K562 (cell line): ENCODE measurements around the gene DVL3. TPM values are rescaled to one million over a fixed set of nuclear protein-coding genes. Genes with fewer than 3 reads are reported as not detected.

Experiments used
- ATAC-seq: fragments of 200-7000 bp; cut with Tn5 transposase; 3 replicates; pipeline ENCODE4 v1.9.1; 2020; ENCODE audit warnings: moderate library complexity
- BruUV-seq: library from RNA; stranded (reverse); fragments of 400-500 nt; replicated peaks from 2 replicates; lab custom pipeline; 2021; lab: Mats Ljungman, UMichigan
- CTCF ChIA-PET: fragments of 300-600 bp; formaldehyde crosslinking; extraction: SDS; loops from one replicate; lab custom pipeline; 2021; ENCODE audit warnings: low intra/inter-chr PET ratio; lab: Yijun Ruan, JAX
- POLR2A ChIA-PET: fragments of 300-600, 350-650 bp; sonication (Branson Sonifier 250); formaldehyde crosslinking; extraction: SDS; loops from one replicate; lab custom pipeline; 2021; ENCODE audit warnings: antibody characterized with exemption, inconsistent platforms; lab: Yijun Ruan, JAX
- DNase-seq, 4 experiments: peaks; one replicate each; pipeline versions ENCODE4 v3.0.0 to v3.0.0-alpha.2; 2011 to 2018; ENCODE audit warnings: low spot score in 3 of 4, mixed read lengths in 3 of 4; ENCODE audit errors: extremely low read depth in 1 of 4
- FAIRE-seq: peaks from 2 replicates; lab custom pipeline; 2011; peaks lifted over from hg19 to GRCh38; lab: Jason Lieb, UNC
- H2AFZ ChIP-seq: 2 replicates; pipeline ENCODE4 v1.6.0; 2011; ENCODE audit warnings: low read depth, low read length, control low read depth, inconsistent platforms
- H3K27ac ChIP-seq: fragments of 200-600 bp; 3 replicates; pipeline ENCODE4 v1.8.0; 2011; ENCODE audit warnings: low read depth, mild to moderate bottlenecking, control low read depth, inconsistent platforms, low read length, moderate library complexity, mixed read lengths; ENCODE audit errors: extremely low read depth
- H3K27me3 ChIP-seq, 2 experiments: fragments of 300-600 bp in 1 of 2; 2 replicates in 1 of 2; 3 replicates in 1 of 2; pipeline versions ENCODE4 v1.6.0 to v1.8.0; 2011; ENCODE audit warnings: inconsistent platforms in 2 of 2, low read length in 2 of 2, mild to moderate bottlenecking in 1 of 2, mixed read lengths in 1 of 2, moderate library complexity in 1 of 2; ENCODE audit not compliant: control insufficient read depth in 2 of 2, insufficient read depth in 2 of 2
- H3K36me3 ChIP-seq: fragments of 300-600 bp; 3 replicates; pipeline ENCODE4 v1.8.0; 2011; ENCODE audit warnings: mild to moderate bottlenecking, low read length, inconsistent platforms; ENCODE audit not compliant: control insufficient read depth, insufficient read depth
- H3K4me1 ChIP-seq, 2 experiments: fragments of 200-600 bp in 1 of 2; replicated peaks in 1 of 2; 2 replicates in 1 of 2; 3 replicates in 1 of 2; pipeline versions ENCODE4 v1.5.1 to v1.8.0; 2011; ENCODE audit warnings: inconsistent platforms in 2 of 2, low read length in 2 of 2, mild to moderate bottlenecking in 1 of 2, mixed read lengths in 1 of 2, moderate library complexity in 1 of 2; ENCODE audit not compliant: control insufficient read depth in 2 of 2, insufficient read depth in 2 of 2
- H3K4me2 ChIP-seq: 2 replicates; pipeline ENCODE4 v1.6.1; 2011; ENCODE audit warnings: low read length, control low read depth, inconsistent platforms, mixed read lengths; ENCODE audit not compliant: insufficient read depth
- H3K4me3 ChIP-seq: fragments of 200-600 bp; sonication (generic), shearing (Covaris generic); 2 replicates; pipeline ENCODE4 v1.5.1; 2016; ENCODE audit warnings: control low read depth, inconsistent platforms
- H3K79me2 ChIP-seq: fragments of 200-600 bp; 3 replicates; pipeline ENCODE4 v1.8.0; 2011; ENCODE audit warnings: low read length, inconsistent platforms; ENCODE audit not compliant: control insufficient read depth, insufficient read depth
- H3K9ac ChIP-seq, 2 experiments: 2 replicates each; pipeline versions ENCODE4 v1.6.0 to v1.6.1; 2011; ENCODE audit warnings: low read depth in 2 of 2, low read length in 2 of 2, control low read depth in 1 of 2, inconsistent platforms in 1 of 2, mild to moderate bottlenecking in 1 of 2, mixed read lengths in 1 of 2; ENCODE audit not compliant: insufficient read depth in 1 of 2
- H3K9me1 ChIP-seq: one replicate; pipeline ENCODE4 v1.6.0; 2011; ENCODE audit warnings: inconsistent platforms, mild to moderate bottlenecking, low read length, moderate library complexity; ENCODE audit not compliant: control insufficient read depth, insufficient read depth
- H3K9me3 ChIP-seq: replicated peaks from 2 replicates; pipeline ENCODE4 v1.5.1; 2011; ENCODE audit warnings: low read depth, low read length, inconsistent platforms; ENCODE audit not compliant: control insufficient read depth, insufficient read depth
- H4K20me1 ChIP-seq: replicated peaks from 2 replicates; pipeline ENCODE4 v1.6.1; 2011; ENCODE audit warnings: low read length, inconsistent platforms, mixed read lengths; ENCODE audit not compliant: control insufficient read depth, insufficient read depth
- CBFA2T3 ChIP-seq: fragments of 450-650 bp; IDR thresholded peaks from 2 replicates; pipeline ENCODE4 v1.6.1; 2017
- E2F6 ChIP-seq, 2 experiments: IDR thresholded peaks; 2 replicates each; pipeline ENCODE4 v1.6.1; 2011; ENCODE audit warnings: borderline replicate concordance in 1 of 2, control low read depth in 1 of 2, low read depth in 1 of 2, low read length in 1 of 2, mild to moderate bottlenecking in 1 of 2, mixed read lengths in 1 of 2, moderate library complexity in 1 of 2; ENCODE audit not compliant: insufficient read depth in 1 of 2, insufficient read length in 1 of 2, poor library complexity in 1 of 2, severe bottlenecking in 1 of 2; ENCODE audit errors: extremely low read depth in 1 of 2
- MYNN ChIP-seq, 2 experiments: sonication (generic); formaldehyde crosslinking in 1 of 2; IDR thresholded peaks; 2 replicates each; pipeline versions ENCODE4 v1.5.0 to v1.6.1; 2016 to 2020; ENCODE audit warnings: antibody characterized with exemption in 1 of 2, missing genetic modification reagents in 1 of 2
- NFYB ChIP-seq: IDR thresholded peaks from 2 replicates; pipeline ENCODE4 v1.6.1; 2011; ENCODE audit warnings: mild to moderate bottlenecking, moderate library complexity; ENCODE audit not compliant: insufficient read length; ENCODE audit errors: extremely low read depth
- RBM39 ChIP-seq: fragments of 200-400 bp; formaldehyde crosslinking; optimal IDR thresholded peaks from 2 replicates; pipeline ENCODE3; 2018; ENCODE audit warnings: low read depth, low read length
- SMAD2 ChIP-seq: fragments of 150-350 bp; IDR thresholded peaks from 2 replicates; pipeline ENCODE4 v1.6.1; 2014; ENCODE audit warnings: low read depth, mild to moderate bottlenecking, low read length
- SMAD3 ChIP-seq: fragments of 450-650 bp; formaldehyde crosslinking; conservative IDR thresholded peaks from 2 replicates; pipeline ENCODE4 v1.4.0; 2020; ENCODE audit warnings: mild to moderate bottlenecking
- SNRNP70 ChIP-seq: fragments of 200-400 bp; formaldehyde crosslinking; optimal IDR thresholded peaks from 2 replicates; pipeline ENCODE3; 2017; ENCODE audit warnings: low read depth, low read length
- ZBTB34 ChIP-seq: fragments of 250-450 bp; sonication (Bioruptor Pico); IDR thresholded peaks from 2 replicates; pipeline ENCODE4 v1.8.0; 2021; ENCODE audit warnings: mild to moderate bottlenecking, moderate library complexity
- ZNF197 ChIP-seq: fragments of 200-800 bp; sonication (Bioruptor generic); IDR thresholded peaks from 2 replicates; pipeline ENCODE4 v1.6.1; 2016; ENCODE audit warnings: low read depth, missing genetic modification characterization, missing compliant biosample characterization
- ZNF408 ChIP-seq: fragments of 250-450 bp; sonication (Bioruptor Pico); IDR thresholded peaks from 2 replicates; pipeline ENCODE4 v1.4.0; 2020; ENCODE audit warnings: low read depth, mild to moderate bottlenecking, moderate library complexity
- ZNF668 ChIP-seq: fragments of 250-450 bp; sonication (Bioruptor Pico); IDR thresholded peaks from 2 replicates; pipeline ENCODE4 v1.8.0; 2022; ENCODE audit warnings: mild to moderate bottlenecking, inconsistent platforms
- WGBS: fragments of 100-300 bp; shearing (Covaris generic); methylation state at CpG from one replicate; pipeline ENCODE4 v1.1.6; 2016; ENCODE audit warnings: low coverage, mixed read lengths; ENCODE audit not compliant: insufficient coverage; ENCODE audit errors: missing lambda C conversion rate; 5-methylcytosine and 5-hydroxymethylcytosine counted together
- in situ Hi-C: fragments of 300-500 bp; cut with MboI; formaldehyde crosslinking; loops from 4 replicates; pipeline ENCODE4 v1.15.0; 2018; ENCODE audit warnings: inconsistent platforms, mixed read lengths
- intact Hi-C: fragments of 100-400 bp; cut with micrococcal nuclease; formaldehyde crosslinking; loops from 2 replicates; pipeline ENCODE4 v1.14.2; 2022
- polyA plus RNA-seq, 8 experiments: library from polyadenylated mRNA; depleted of rRNA in 4 of 8; stranded (reverse) in 5 of 8; unstranded in 3 of 8; fragments of >200 nt; fragmentation: Nextera tagmentation in 2 of 8; fragmentation: Illumina TruSeq in 1 of 8; extraction: Ambion mirVana in 2 of 8; extraction: Trizol in 1 of 8; gene quantifications; 2 replicates each; pipeline versions ENCODE4 v1.2.1 to v1.2.3, GENCODE V29; 2011 to 2014; ENCODE audit warnings: inconsistent platforms in 1 of 8, missing spikeins in 1 of 8
- total RNA-seq, 7 experiments: library from RNA; depleted of rRNA in 6 of 7; stranded (reverse); fragments of >200 nt in 6 of 7; fragmentation: Illumina TruSeq in 2 of 7; extraction: Trizol in 2 of 7; gene quantifications; 2 replicates each; pipeline versions ENCODE4 v1.2.1 to v1.2.3, GENCODE V29; 2011 to 2021; ENCODE audit warnings: low replicate concordance in 1 of 7

Gene DVL3
- total and polyA plus RNA-seq, 9 of the 15 experiments (the other 6 are each of a cell fraction or from before 2014, with no cell fraction given): 3.1 to 57.9 (median 20.1) TPM

GRCh38 chr3:184222521-184222920 lies 67.3 kb downstream of the DVL3 start:
- POLR2A ChIA-PET: interaction anchor here (0.6 to 0.7 kb wide), 2 partner anchors 98 to 449 kb away, joined by 3 read pairs; no protein-coding TSS in a partner anchor
- Histone ChIP-seq H3K9ac (no peak overlapping the region), H3K9me1 (no peaks in the 10 kb centered on the region), H3K9me3 (no peaks in the 10 kb centered on the region), H4K20me1 (peaks cover 1% of the 10 kb centered on the region; the same call in 1 of the 2 replicates), H3K4me1 (no peaks in the 10 kb centered on the region), H3K79me2 (no peaks in the 10 kb centered on the region), H3K4me2 (no peak overlapping the region), H3K27ac (no peak overlapping the region), H3K27me3 (peaks cover 18 to 44% of the 10 kb centered on the region in 2 experiments; a peak in 4 of 5 replicates), H3K4me3 (no peak overlapping the region), H3K36me3 (no peaks in the 10 kb centered on the region), H2AFZ (no peak overlapping the region)
- intact Hi-C loops (no loop called here), in situ Hi-C loops (no loop called here)
- WGBS: 2% methylated on average over 3 of the region's 3 CpGs
- TF ChIP-seq ZNF197 (no peak), SMAD3 (no peak), MYNN (IDR thresholded peaks at IDR 0.05) (no peak), MYNN (CRISPR knock-in tag; IDR thresholded peaks at IDR 0.05) (no peak), CBFA2T3 (no peak), ZNF408 (no peak), ZNF668 (CRISPR knock-in tag) (no peak), SNRNP70 (no peak), RBM39 (no peak), E2F6 (IDR thresholded peaks at IDR 0.05; ENCODE audit: borderline replicate concordance in 1 of 2, extremely low read depth in 1 of 2, insufficient read depth in 1 of 2, insufficient read length in 1 of 2, low read depth in 1 of 2, low read length in 1 of 2, poor library complexity in 1 of 2, severe bottlenecking in 1 of 2) (no peak), NFYB (no peak), SMAD2 (no peak), ZBTB34 (CRISPR knock-in tag) (no peak)
- ATAC-seq (no peak), FAIRE-seq (no peak), DNase-seq (no peak)
- CTCF ChIA-PET: no interaction called here
- BruUV-seq: no TSS peak

Other genes with a start within 250 kb of the DVL3 start
Only the 7 nearest of the 19 such genes appear.
- not detected in 2 replicates for gene HTR3E, start 58.3 kb upstream of the DVL3 start, total RNA-seq (2014; rRNA removed)
- not detected in 2 replicates for gene HTR3E, start 58.3 kb upstream of the DVL3 start, total RNA-seq (2014; rRNA removed; fragmentation: Illumina TruSeq; extraction: Trizol)
- gene HTR3E, start 58.3 kb upstream of the DVL3 start, total RNA-seq (2015; rRNA removed; fragmentation: Illumina TruSeq; extraction: Trizol): not detected in 2 replicates
- not detected in 2 replicates for gene HTR3E, start 58.3 kb upstream of the DVL3 start, total RNA-seq (2021)
- not detected in 2 replicates for gene HTR3E, start 58.3 kb upstream of the DVL3 start, polyA plus RNA-seq (2011; rRNA removed)
- gene HTR3E, start 58.3 kb upstream of the DVL3 start, polyA plus RNA-seq (2014; fragmentation: Illumina TruSeq; extraction: Trizol): not detected in 2 replicates
- gene HTR3E, start 58.3 kb upstream of the DVL3 start, polyA plus RNA-seq (2014; fragmentation: Nextera tagmentation; extraction: Ambion mirVana): not detected
- not detected in 2 replicates for gene HTR3E, start 58.3 kb upstream of the DVL3 start, polyA plus RNA-seq (2014; rRNA removed)
- 66.4 and 91.1 TPM in 2 replicates for gene EIF2B5, start 20.0 kb upstream of the DVL3 start, total RNA-seq (2014; rRNA removed)
- gene EIF2B5, start 20.0 kb upstream of the DVL3 start, total RNA-seq (2014; rRNA removed; fragmentation: Illumina TruSeq; extraction: Trizol): 70.4 and 70.8 TPM in 2 replicates
- gene EIF2B5, start 20.0 kb upstream of the DVL3 start, total RNA-seq (2015; rRNA removed; fragmentation: Illumina TruSeq; extraction: Trizol): 71.8 and 74.0 TPM in 2 replicates
- 62.9 and 67.5 TPM in 2 replicates for gene EIF2B5, start 20.0 kb upstream of the DVL3 start, total RNA-seq (2021)
- gene EIF2B5, start 20.0 kb upstream of the DVL3 start, polyA plus RNA-seq (2011; rRNA removed): 76.8 and 87.2 TPM in 2 replicates
- gene EIF2B5, start 20.0 kb upstream of the DVL3 start, polyA plus RNA-seq (2014; fragmentation: Illumina TruSeq; extraction: Trizol): 70.9 and 75.5 TPM in 2 replicates
- gene EIF2B5, start 20.0 kb upstream of the DVL3 start, polyA plus RNA-seq (2014; fragmentation: Nextera tagmentation; extraction: Ambion mirVana): 10 to 100 TPM; 19.1 to 31.8 TPM
- gene EIF2B5, start 20.0 kb upstream of the DVL3 start, polyA plus RNA-seq (2014; rRNA removed): 92.4 and 95.6 TPM in 2 replicates
- gene AP2M1, start 19.5 kb downstream of the DVL3 start, total RNA-seq (2014; rRNA removed): 282 and 320 TPM in 2 replicates
- gene AP2M1, start 19.5 kb downstream of the DVL3 start, total RNA-seq (2014; rRNA removed; fragmentation: Illumina TruSeq; extraction: Trizol): 277 and 296 TPM in 2 replicates
- 247 and 250 TPM in 2 replicates for gene AP2M1, start 19.5 kb downstream of the DVL3 start, total RNA-seq (2015; rRNA removed; fragmentation: Illumina TruSeq; extraction: Trizol)
- gene AP2M1, start 19.5 kb downstream of the DVL3 start, total RNA-seq (2021): 367 and 385 TPM in 2 replicates
- gene AP2M1, start 19.5 kb downstream of the DVL3 start, polyA plus RNA-seq (2011; rRNA removed): 505 and 704 TPM in 2 replicates
- gene AP2M1, start 19.5 kb downstream of the DVL3 start, polyA plus RNA-seq (2014; fragmentation: Illumina TruSeq; extraction: Trizol): 400 and 440 TPM in 2 replicates
- 100 to 1,000 TPM; 118 to 252 TPM for gene AP2M1, start 19.5 kb downstream of the DVL3 start, polyA plus RNA-seq (2014; fragmentation: Nextera tagmentation; extraction: Ambion mirVana)
- 275 and 325 TPM in 2 replicates for gene AP2M1, start 19.5 kb downstream of the DVL3 start, polyA plus RNA-seq (2014; rRNA removed)
- gene ABCF3, start 30.8 kb downstream of the DVL3 start, total RNA-seq (2014; rRNA removed): 47.1 and 54.2 TPM in 2 replicates
- gene ABCF3, start 30.8 kb downstream of the DVL3 start, total RNA-seq (2014; rRNA removed; fragmentation: Illumina TruSeq; extraction: Trizol): 17.6 and 20.0 TPM in 2 replicates
- gene ABCF3, start 30.8 kb downstream of the DVL3 start, total RNA-seq (2015; rRNA removed; fragmentation: Illumina TruSeq; extraction: Trizol): 33.6 and 37.7 TPM in 2 replicates
- gene ABCF3, start 30.8 kb downstream of the DVL3 start, total RNA-seq (2021): 61.9 and 77.9 TPM in 2 replicates
- 45.1 and 59.3 TPM in 2 replicates for gene ABCF3, start 30.8 kb downstream of the DVL3 start, polyA plus RNA-seq (2011; rRNA removed)
- gene ABCF3, start 30.8 kb downstream of the DVL3 start, polyA plus RNA-seq (2014; fragmentation: Illumina TruSeq; extraction: Trizol): 51.0 and 57.1 TPM in 2 replicates
- gene ABCF3, start 30.8 kb downstream of the DVL3 start, polyA plus RNA-seq (2014; fragmentation: Nextera tagmentation; extraction: Ambion mirVana): 10 to 100 TPM in 1 of 2 experiments, 1 to 10 TPM in 1; 6.7 to 23.7 TPM
- 65.0 and 68.5 TPM in 2 replicates for gene ABCF3, start 30.8 kb downstream of the DVL3 start, polyA plus RNA-seq (2014; rRNA removed)
- not detected in 2 replicates for gene VWA5B2, start 74.2 kb downstream of the DVL3 start, total RNA-seq (2014; rRNA removed)
- not detected in 2 replicates for gene VWA5B2, start 74.2 kb downstream of the DVL3 start, total RNA-seq (2014; rRNA removed; fragmentation: Illumina TruSeq; extraction: Trizol)
- not detected in 2 replicates for gene VWA5B2, start 74.2 kb downstream of the DVL3 start, total RNA-seq (2015; rRNA removed; fragmentation: Illumina TruSeq; extraction: Trizol)
- 0.04 TPM in 1 of 2 replicates, not detected in the other for gene VWA5B2, start 74.2 kb downstream of the DVL3 start, total RNA-seq (2021)
- gene VWA5B2, start 74.2 kb downstream of the DVL3 start, polyA plus RNA-seq (2011; rRNA removed): not detected in 2 replicates
- not detected in 2 replicates for gene VWA5B2, start 74.2 kb downstream of the DVL3 start, polyA plus RNA-seq (2014; fragmentation: Illumina TruSeq; extraction: Trizol)
- not detected for gene VWA5B2, start 74.2 kb downstream of the DVL3 start, polyA plus RNA-seq (2014; fragmentation: Nextera tagmentation; extraction: Ambion mirVana)
- not detected in 2 replicates for gene VWA5B2, start 74.2 kb downstream of the DVL3 start, polyA plus RNA-seq (2014; rRNA removed)
- gene ALG3, start 93.6 kb downstream of the DVL3 start, total RNA-seq (2014; rRNA removed): 80.1 and 93.3 TPM in 2 replicates
- gene ALG3, start 93.6 kb downstream of the DVL3 start, total RNA-seq (2014; rRNA removed; fragmentation: Illumina TruSeq; extraction: Trizol): 34.4 and 39.9 TPM in 2 replicates
- gene ALG3, start 93.6 kb downstream of the DVL3 start, total RNA-seq (2015; rRNA removed; fragmentation: Illumina TruSeq; extraction: Trizol): 47.5 and 48.2 TPM in 2 replicates
- 107 and 110 TPM in 2 replicates for gene ALG3, start 93.6 kb downstream of the DVL3 start, total RNA-seq (2021)
- 85.8 and 106 TPM in 2 replicates for gene ALG3, start 93.6 kb downstream of the DVL3 start, polyA plus RNA-seq (2011; rRNA removed)
- gene ALG3, start 93.6 kb downstream of the DVL3 start, polyA plus RNA-seq (2014; fragmentation: Illumina TruSeq; extraction: Trizol): 103 and 120 TPM in 2 replicates
- 10 to 100 TPM; 37.5 to 41.1 TPM for gene ALG3, start 93.6 kb downstream of the DVL3 start, polyA plus RNA-seq (2014; fragmentation: Nextera tagmentation; extraction: Ambion mirVana)
- 81.0 and 81.3 TPM in 2 replicates for gene ALG3, start 93.6 kb downstream of the DVL3 start, polyA plus RNA-seq (2014; rRNA removed)
- gene EEF1AKMT4, start 94.3 kb downstream of the DVL3 start, total RNA-seq (2014; rRNA removed): 24.5 and 29.6 TPM in 2 replicates
- gene EEF1AKMT4, start 94.3 kb downstream of the DVL3 start, total RNA-seq (2014; rRNA removed; fragmentation: Illumina TruSeq; extraction: Trizol): 8.7 and 10.3 TPM in 2 replicates
- gene EEF1AKMT4, start 94.3 kb downstream of the DVL3 start, total RNA-seq (2015; rRNA removed; fragmentation: Illumina TruSeq; extraction: Trizol): 11.5 and 11.6 TPM in 2 replicates
- 16.8 and 17.0 TPM in 2 replicates for gene EEF1AKMT4, start 94.3 kb downstream of the DVL3 start, total RNA-seq (2021)
- 18.9 and 22.4 TPM in 2 replicates for gene EEF1AKMT4, start 94.3 kb downstream of the DVL3 start, polyA plus RNA-seq (2011; rRNA removed)
- gene EEF1AKMT4, start 94.3 kb downstream of the DVL3 start, polyA plus RNA-seq (2014; fragmentation: Illumina TruSeq; extraction: Trizol): 15.8 and 19.5 TPM in 2 replicates
- 10 to 100 TPM; 47.4 to 49.4 TPM for gene EEF1AKMT4, start 94.3 kb downstream of the DVL3 start, polyA plus RNA-seq (2014; fragmentation: Nextera tagmentation; extraction: Ambion mirVana)
- 27.1 and 27.7 TPM in 2 replicates for gene EEF1AKMT4, start 94.3 kb downstream of the DVL3 start, polyA plus RNA-seq (2014; rRNA removed)